Heart right ventricle (tissue), 16 donors: Measurements from ENCODE around the gene GLP1R. TPM values are rescaled to one million over a fixed set of nuclear protein-coding genes. Genes with fewer than 3 reads are reported as not detected.
A peak's percentile ranks its signal among the peaks of the same experiment; 100 is the strongest.
"Not testable (repeated sequence)": the region's sequence is repeated elsewhere in the genome, so short reads cannot be mapped to it uniquely, and the experiment has no call there.

Source experiments
- ATAC-seq, 8 donors: fragments of 200-7000 bp; cut with Tn5 transposase; one replicate each; pipeline ENCODE4 v1.9.1; 2020; ENCODE audit warnings: mild to moderate bottlenecking in 8 of 8, moderate library complexity in 8 of 8, moderate number of reproducible peaks in 1 of 8
- DNase-seq, 2 donors: peaks; one replicate each; pipeline ENCODE4 v3.0.0-alpha.2; 2020
- H3K27ac ChIP-seq, 10 donors: fragments of 200-600 bp; sonication (generic) in 2 of 10; one replicate each; pipeline versions ENCODE4 v1.5.0 to v1.8.0; 2020 to 2022; ENCODE audit warnings: mild to moderate bottlenecking in 3 of 10
- H3K27me3 ChIP-seq, 7 donors: fragments of 200-600 bp; one replicate each; pipeline ENCODE4 v1.8.0; 2021 to 2022; ENCODE audit warnings: mild to moderate bottlenecking in 2 of 7
- H3K36me3 ChIP-seq, 9 donors: fragments of 200-600 bp; sonication (generic) in 1 of 9; one replicate each; pipeline versions ENCODE4 v1.5.0 to v1.8.0; 2020 to 2022; ENCODE audit warnings: mild to moderate bottlenecking in 2 of 9
- H3K4me1 ChIP-seq, 9 donors: fragments of 200-600 bp; sonication (generic) in 1 of 9; one replicate each; pipeline versions ENCODE4 v1.5.0 to v1.8.0; 2020 to 2022; ENCODE audit warnings: mild to moderate bottlenecking in 4 of 9
- H3K4me3 ChIP-seq, 10 donors: fragments of 200-600 bp; sonication (generic) in 2 of 10; one replicate each; pipeline versions ENCODE4 v1.5.0 to v1.8.0; 2020 to 2022; ENCODE audit warnings: mild to moderate bottlenecking in 7 of 10, moderate library complexity in 2 of 10
- H3K9me3 ChIP-seq, 11 donors: fragments of 200-600 bp in 10 of 11; sonication (generic) in 2 of 11; one replicate each; pipeline versions ENCODE4 v1.5.0 to v1.8.0; 2013 to 2022; ENCODE audit warnings: mild to moderate bottlenecking in 2 of 11, control low read depth in 1 of 11, moderate library complexity in 1 of 11
- WGBS, 2 donors: extraction: QIAGEN DNeasy Blood & Tissue Kit; methylation state at CpG; one replicate each; pipeline ENCODE4 v1.1.7; 2013; ENCODE audit warnings: inconsistent platforms in 1 of 2; 5-methylcytosine and 5-hydroxymethylcytosine counted together
- intact Hi-C, 10 donors: fragments of 100-400 bp; cut with DNase I; formaldehyde crosslinking; loops; one replicate each; pipeline versions ENCODE4 v1.11.1 to v1.14.2; 2022
- polyA plus RNA-seq, 2 donors: library from polyadenylated mRNA; stranded (reverse); fragments of 200-250 nt; gene quantifications; one replicate each; pipeline ENCODE4 v1.2.3, GENCODE V29; 2013
- total RNA-seq, 10 donors: library from RNA; stranded (reverse); fragmentation: NEBNext Ultra II Directional in 3 of 10; extraction: Animal tissue kit (Norgen Biotek cat#: 25700) in 3 of 10; gene quantifications; one replicate each; pipeline versions ENCODE4 v1.2.1 to v1.2.4, GENCODE V29; 2021 to 2023
- TF ChIP-seq, protein P1 (sequence below), 9 donors: fragments of 200-600 bp; sonication (generic) in 2 of 9; IDR thresholded peaks; one replicate each; pipeline versions ENCODE4 v1.5.0 to v1.8.0; 2021 to 2022; ENCODE audit warnings: antibody characterized with exemption in 9 of 9, mild to moderate bottlenecking in 5 of 9, moderate library complexity in 1 of 9
- donor health status: Arrhythmogenic right ventricular cardiomyopathy.
- donor health status: ischemic (EF 13 %, LVEDD 7.1; RV severe dilation, severe dysfunction).
- donor health status: healthy with polysubstance abuse.
- donor health status: DM: no; HTN: yes; CAD: no.
- donor health status: DM: no; HTN: no; CAD: no.
- donor health status: ischemic (EF 25% LVEDD 6.9; RV normal size, moderate dysfunction).
- donor health status: ischemic (EF 25% LVEDD 5.7; RV mildly dilated, moderate dysfunction).
- donor health status: healthy.
- donor health status: DM: yes; HTN: yes; CAD: no.
- donor health status: Ischemic cardiomyopathy.
- donor health status: ischemic (EF 35%, LVEDD 5.7; RV mildly dilated, moderate dysfunction).
- donor health status: nonischemic (EF 11% LVEDD 7.7; RV severe dilation, severe dysfunction).
- donor health status: DM: yes; HTN: yes; CAD: no.
- donor health status: PGD.
- donor health status: ischemic (EF 29% LVEDD 5.4; RV normal size, mild dysfunction).
- donor health status: nonischemic (EF 23%, LVEDD 6.1; RV moderate dilation, normal function).

The GLP1R gene
- total and polyA plus RNA-seq, 12 donors = 0.39 to 5.9 (median 1.8) TPM

DNA sequence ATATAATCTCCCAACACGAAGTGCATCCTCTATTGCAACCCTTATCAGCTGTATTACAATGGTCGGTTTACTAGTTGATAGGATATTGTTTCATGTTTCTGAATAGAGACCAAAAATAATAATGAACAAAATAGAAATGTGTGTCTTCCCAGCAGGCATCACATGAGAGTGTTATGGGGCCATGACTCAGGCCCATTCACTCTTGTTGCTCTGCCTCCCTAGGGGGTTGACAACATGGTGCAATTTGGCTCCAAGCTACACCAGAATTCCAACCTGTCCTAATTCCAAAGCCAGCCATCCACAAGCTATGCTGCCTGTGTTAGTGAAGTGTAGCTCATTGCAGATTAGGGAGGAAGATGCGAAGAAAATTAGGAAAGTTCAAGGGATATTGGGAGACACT, 79.5 kb downstream of the GLP1R start:
- Histone ChIP-seq H3K4me1 (peaks cover 0 to 9% (median 0%) of the 10 kb centered on the region in 9 donors), H3K27me3 (no peaks in the 10 kb centered on the region), H3K9me3 (no peaks in the 10 kb centered on the region), H3K27ac (no peak overlapping the region), H3K4me3 (no peak overlapping the region), H3K36me3 (no peaks in the 10 kb centered on the region)
- DNase-seq = no peak
- 51 to 69% methylated on average over 3 of the region's 3 CpGs for WGBS, 2 donors
- TF ChIP-seq, protein P1, sequence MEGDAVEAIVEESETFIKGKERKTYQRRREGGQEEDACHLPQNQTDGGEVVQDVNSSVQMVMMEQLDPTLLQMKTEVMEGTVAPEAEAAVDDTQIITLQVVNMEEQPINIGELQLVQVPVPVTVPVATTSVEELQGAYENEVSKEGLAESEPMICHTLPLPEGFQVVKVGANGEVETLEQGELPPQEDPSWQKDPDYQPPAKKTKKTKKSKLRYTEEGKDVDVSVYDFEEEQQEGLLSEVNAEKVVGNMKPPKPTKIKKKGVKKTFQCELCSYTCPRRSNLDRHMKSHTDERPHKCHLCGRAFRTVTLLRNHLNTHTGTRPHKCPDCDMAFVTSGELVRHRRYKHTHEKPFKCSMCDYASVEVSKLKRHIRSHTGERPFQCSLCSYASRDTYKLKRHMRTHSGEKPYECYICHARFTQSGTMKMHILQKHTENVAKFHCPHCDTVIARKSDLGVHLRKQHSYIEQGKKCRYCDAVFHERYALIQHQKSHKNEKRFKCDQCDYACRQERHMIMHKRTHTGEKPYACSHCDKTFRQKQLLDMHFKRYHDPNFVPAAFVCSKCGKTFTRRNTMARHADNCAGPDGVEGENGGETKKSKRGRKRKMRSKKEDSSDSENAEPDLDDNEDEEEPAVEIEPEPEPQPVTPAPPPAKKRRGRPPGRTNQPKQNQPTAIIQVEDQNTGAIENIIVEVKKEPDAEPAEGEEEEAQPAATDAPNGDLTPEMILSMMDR (IDR thresholded peaks at IDR 0.05) = no peak
- intact Hi-C loops = no loop called here
- peak in 2 of 8 donors; percentile 34 to 43 for ATAC-seq

GRCh38 chr6:39128832-39129231, 80.3 kb downstream of the GLP1R start:
- ATAC-seq (peak in 1 of 8 donors; percentile 42), DNase-seq (no peak)
- H3K36me3 ChIP-seq = no peaks in the 10 kb centered on the region
- H3K4me3 ChIP-seq = no peak overlapping the region
- peaks cover 0 to 2% (median 0%) of the 10 kb centered on the region in 11 donors for H3K9me3 ChIP-seq
- TF ChIP-seq, protein P1 (IDR thresholded peaks at IDR 0.05) = no peak
- no peaks in the 10 kb centered on the region for H3K27me3 ChIP-seq
- H3K4me1 ChIP-seq = peaks cover 0 to 9% (median 0%) of the 10 kb centered on the region in 9 donors
- no peak overlapping the region for H3K27ac ChIP-seq
- intact Hi-C loops = no loop called here

GRCh38 chr6:39130691-39131090, 82.1 kb downstream of the GLP1R start:
- H3K27me3 ChIP-seq = no peaks in the 10 kb centered on the region
- intact Hi-C loops = no loop called here
- 86 to 94% methylated on average over 1 of the region's 1 CpG for WGBS, 2 donors
- DNase-seq (no peak), ATAC-seq (no peak)
- H3K4me3 ChIP-seq = no peak overlapping the region
- no peaks in the 10 kb centered on the region for H3K36me3 ChIP-seq
- no peaks in the 10 kb centered on the region for H3K4me1 ChIP-seq
- H3K27ac ChIP-seq = no peak overlapping the region
- H3K9me3 ChIP-seq = peaks cover 0 to 3% (median 0%) of the 10 kb centered on the region in 11 donors
- TF ChIP-seq, protein P1 (IDR thresholded peaks at IDR 0.05) = no peak

DNA sequence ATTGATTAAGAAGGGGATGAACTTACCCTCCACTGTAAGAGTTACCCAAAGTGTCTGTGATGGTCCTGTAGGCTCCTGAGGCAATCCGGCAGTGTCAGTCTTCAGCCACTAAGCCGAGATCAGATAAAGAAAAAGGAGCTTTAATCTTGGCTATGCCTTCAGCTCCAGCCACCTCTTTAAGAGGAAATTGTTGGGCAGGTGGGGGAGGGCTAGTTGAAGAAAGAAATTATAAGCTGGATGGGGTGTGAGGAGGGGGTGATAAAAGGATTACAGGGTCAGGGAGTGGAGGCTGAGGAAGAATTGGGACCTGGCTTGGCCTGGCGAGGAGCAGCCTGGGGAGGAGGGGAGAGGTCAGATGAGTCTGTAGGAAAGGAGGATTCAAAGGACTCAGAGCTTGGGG, 86.2 kb downstream of the GLP1R start:
- 14 to 38% methylated on average over 3 of the region's 3 CpGs for WGBS, 2 donors
- H3K4me3 ChIP-seq, H3K36me3 ChIP-seq, H3K27ac ChIP-seq, ATAC-seq, DNase-seq, H3K27me3 ChIP-seq, H3K4me1 ChIP-seq, intact Hi-C loops: not testable (repeated sequence)
- H3K9me3 ChIP-seq = peaks cover 0 to 20% (median 9%) of the 10 kb centered on the region in 11 donors

- H3K27ac ChIP-seq, H3K4me3 ChIP-seq, H3K36me3 ChIP-seq, DNase-seq, H3K4me1 ChIP-seq, intact Hi-C loops, ATAC-seq: not testable (repeated sequence)
- H3K27me3 ChIP-seq = peaks cover 0 to 12% (median 0%) of the 10 kb centered on the region in 7 donors
- 64 to 65% methylated on average over 7 of the region's 7 CpGs for WGBS, 2 donors
- H3K9me3 ChIP-seq = peaks cover 0 to 21% (median 9%) of the 10 kb centered on the region in 11 donors
These were observed 87.6 kb downstream of the GLP1R start for GRCh38 chr6:39136207-39136606.
